BJ (cell line): ENCODE results near the gene DNLZ. TPM values are rescaled to one million over a fixed set of nuclear protein-coding genes. Genes with fewer than 3 reads are reported as not detected.

Source experiments
- CTCF ChIA-PET: fragments of 350-600 bp; formaldehyde crosslinking; extraction: SDS; loops from one replicate; lab custom pipeline; 2021; ENCODE audit warnings: antibody characterized with exemption, inconsistent platforms; lab: Yijun Ruan, JAX
- POLR2A ChIA-PET: fragments of 300-600 bp; sonication (Branson Sonifier 250); formaldehyde crosslinking; extraction: SDS; loops from one replicate; lab custom pipeline; 2021; ENCODE audit warnings: antibody characterized with exemption; lab: Charles Lee
- DNase-seq: peaks from one replicate; pipeline ENCODE4 v3.0.0-alpha.2; 2011; ENCODE audit warnings: low read depth
- H3K27me3 ChIP-seq: 2 replicates; pipeline ENCODE4 v1.6.0; 2011; ENCODE audit warnings: low read length; ENCODE audit not compliant: control insufficient read depth, insufficient read depth
- H3K36me3 ChIP-seq: 2 replicates; pipeline ENCODE4 v1.5.1; 2011; ENCODE audit warnings: low read length; ENCODE audit not compliant: control insufficient read depth, insufficient read depth
- H3K4me3 ChIP-seq: 2 replicates; pipeline ENCODE4 v1.5.1; 2011; ENCODE audit warnings: low read depth, mild to moderate bottlenecking, control low read depth, low read length
- polyA plus RNA-seq: library from polyadenylated mRNA; depleted of rRNA; stranded (reverse); fragments of >200 nt; gene quantifications from 2 replicates; pipeline ENCODE4 v1.2.3, GENCODE V29; 2011
- TF ChIP-seq, protein P1 (sequence below): IDR thresholded peaks from 2 replicates; pipeline ENCODE4 v1.5.1; 2011; ENCODE audit warnings: low read depth, mild to moderate bottlenecking, control low read depth, inconsistent platforms, low read length, moderate library complexity; ENCODE audit not compliant: insufficient read depth

DNLZ gene
- polyA plus RNA-seq, 1 experiment = 7.2 TPM

DNA sequence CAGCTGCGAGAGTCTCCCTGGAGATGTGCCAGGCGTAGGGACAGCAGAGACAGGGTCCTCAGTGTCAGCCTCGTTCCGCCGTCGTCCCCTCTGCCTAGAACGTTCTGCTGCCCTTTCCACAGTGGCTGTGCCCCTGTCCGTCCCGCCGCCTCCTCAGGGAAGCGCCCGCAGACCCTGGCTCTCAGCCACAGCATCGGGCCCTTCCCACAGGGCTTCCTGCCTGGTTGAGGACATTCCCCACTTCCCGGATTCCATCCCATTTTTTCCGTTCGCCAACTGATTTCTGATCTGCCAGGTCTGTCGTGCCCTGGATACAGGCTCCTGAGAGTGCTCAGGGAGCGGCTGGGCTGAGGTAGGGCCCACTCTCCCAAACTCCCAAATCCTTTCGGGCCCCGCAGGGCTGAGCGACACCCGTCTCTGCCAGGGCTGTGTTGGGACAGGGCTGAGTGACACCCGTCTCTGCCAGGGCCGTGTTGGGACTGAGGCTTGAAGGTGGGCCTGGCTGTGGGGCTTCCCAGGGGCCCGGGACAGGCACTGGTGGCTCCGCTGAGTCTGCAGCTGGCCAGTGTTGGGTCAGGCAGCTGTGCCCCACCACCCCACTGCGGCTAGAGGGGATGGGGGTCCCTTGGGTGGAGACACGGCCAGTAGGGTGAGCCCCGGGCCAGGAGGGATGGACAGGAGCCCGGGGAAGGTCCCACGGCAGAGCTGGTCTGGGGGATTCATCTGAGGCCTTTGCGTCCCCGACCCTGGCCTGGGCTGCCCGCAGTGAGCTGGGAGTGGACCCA is 15.9 kb downstream of the DNLZ start:
- ChIA-PET POLR2A (no interaction called here), CTCF (interaction anchor here (1.6 to 3.3 kb wide), 2 partner anchors 10 to 15 kb away, joined by 5 to 42 read pairs; partner anchors contain the start of gene DNLZ)

GRCh38 chr9:136346927-136347465 is 16.5 kb downstream of the DNLZ start:
- Histone ChIP-seq H3K36me3 (peaks cover 40% of the 10 kb centered on the region), H3K27me3 (no peaks in the 10 kb centered on the region), H3K4me3 (no peak overlapping the region)
- DNase-seq = no peak
- TF ChIP-seq, protein P1, sequence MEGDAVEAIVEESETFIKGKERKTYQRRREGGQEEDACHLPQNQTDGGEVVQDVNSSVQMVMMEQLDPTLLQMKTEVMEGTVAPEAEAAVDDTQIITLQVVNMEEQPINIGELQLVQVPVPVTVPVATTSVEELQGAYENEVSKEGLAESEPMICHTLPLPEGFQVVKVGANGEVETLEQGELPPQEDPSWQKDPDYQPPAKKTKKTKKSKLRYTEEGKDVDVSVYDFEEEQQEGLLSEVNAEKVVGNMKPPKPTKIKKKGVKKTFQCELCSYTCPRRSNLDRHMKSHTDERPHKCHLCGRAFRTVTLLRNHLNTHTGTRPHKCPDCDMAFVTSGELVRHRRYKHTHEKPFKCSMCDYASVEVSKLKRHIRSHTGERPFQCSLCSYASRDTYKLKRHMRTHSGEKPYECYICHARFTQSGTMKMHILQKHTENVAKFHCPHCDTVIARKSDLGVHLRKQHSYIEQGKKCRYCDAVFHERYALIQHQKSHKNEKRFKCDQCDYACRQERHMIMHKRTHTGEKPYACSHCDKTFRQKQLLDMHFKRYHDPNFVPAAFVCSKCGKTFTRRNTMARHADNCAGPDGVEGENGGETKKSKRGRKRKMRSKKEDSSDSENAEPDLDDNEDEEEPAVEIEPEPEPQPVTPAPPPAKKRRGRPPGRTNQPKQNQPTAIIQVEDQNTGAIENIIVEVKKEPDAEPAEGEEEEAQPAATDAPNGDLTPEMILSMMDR = no peak
- CTCF ChIA-PET = interaction anchor here (1.6 to 3.3 kb wide), 3 partner anchors 10 to 35 kb away, joined by 5 to 42 read pairs (median 24); partner anchors contain the start of gene DNLZ
- POLR2A ChIA-PET = no interaction called here

More for the DNA sequence above, 15.9 kb downstream of the DNLZ start:
- peaks cover 43% of the 10 kb centered on the region for H3K36me3 ChIP-seq
- TF ChIP-seq, protein P1 = no peak
- H3K27me3 ChIP-seq = no peaks in the 10 kb centered on the region
- H3K4me3 ChIP-seq = no peak overlapping the region
- no peak for DNase-seq

DNA sequence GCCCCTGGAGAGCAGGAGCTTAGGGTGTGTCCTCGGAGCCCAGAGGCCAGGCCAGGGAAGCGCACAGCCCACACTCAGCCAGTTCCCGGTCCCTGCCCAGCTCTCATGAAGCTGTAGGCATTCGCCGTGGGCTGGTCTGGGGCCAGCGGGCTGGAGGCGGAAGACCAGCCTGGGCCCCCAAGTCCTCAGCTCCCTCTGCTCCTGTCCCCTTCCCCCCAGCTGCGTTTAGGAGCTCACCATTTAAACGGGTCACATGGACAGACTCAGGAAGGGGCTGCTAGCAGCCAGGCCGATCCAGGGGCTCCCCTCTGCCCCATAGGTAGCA is 17.4 kb downstream of the DNLZ start:
- Histone ChIP-seq H3K36me3 (peaks cover 44% of the 10 kb centered on the region), H3K4me3 (no peak overlapping the region), H3K27me3 (no peaks in the 10 kb centered on the region)
- no peak for DNase-seq
- TF ChIP-seq, protein P1 = no peak
- ChIA-PET POLR2A (no interaction called here), CTCF (interaction anchor here (1.2 to 3.3 kb wide), 13 partner anchors 9 to 63 kb away, joined by 4 to 42 read pairs (median 7); partner anchors contain the start of genes CARD9 and DNLZ)

DNA sequence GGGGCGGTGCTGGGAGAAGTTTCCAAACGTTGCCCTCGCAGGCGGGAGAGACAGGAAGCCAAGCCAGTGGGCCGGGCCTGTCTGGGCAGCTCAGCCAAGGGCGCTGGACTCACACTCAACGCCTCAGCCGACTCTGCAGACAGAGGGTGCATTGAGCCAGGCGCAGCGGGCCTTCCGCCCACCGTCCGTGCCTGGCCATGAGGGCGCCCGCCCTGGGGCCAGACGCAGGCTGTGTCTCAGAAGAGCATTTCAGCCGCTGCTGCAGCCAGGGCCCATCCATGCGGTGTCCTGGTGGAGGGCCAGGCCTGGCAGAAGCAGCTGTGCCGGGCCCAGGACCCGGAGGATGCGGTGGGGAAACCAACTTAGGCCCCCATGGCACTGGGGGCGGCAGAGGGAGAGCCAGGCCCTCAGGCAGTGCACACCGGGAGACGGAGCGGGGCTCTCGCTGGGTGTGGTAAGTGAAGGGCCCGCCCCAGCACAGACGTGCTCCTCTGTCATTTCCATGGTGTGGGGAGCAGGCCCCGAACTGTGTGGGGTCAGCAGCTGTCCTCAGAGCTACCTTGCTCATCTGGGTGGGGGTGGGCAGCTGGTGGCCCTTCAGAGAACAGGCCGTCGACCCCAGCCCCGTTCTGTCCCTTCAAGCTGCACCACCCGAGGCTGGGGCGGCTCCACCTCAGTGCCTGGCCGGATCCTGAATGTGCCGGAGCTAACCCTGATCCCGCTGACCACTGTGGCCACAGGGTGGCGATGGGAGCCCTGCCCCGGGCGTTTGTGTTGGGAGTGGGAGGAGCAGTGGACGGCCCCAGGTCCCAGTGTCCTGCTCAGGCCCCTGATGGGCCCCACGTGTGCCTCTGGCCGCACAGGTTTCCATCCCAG is 18.0 kb downstream of the DNLZ start:
- TF ChIP-seq, protein P1 = peak; percentile 71
- no peak for DNase-seq
- H3K27me3 ChIP-seq = no peaks in the 10 kb centered on the region
- ChIA-PET CTCF (interaction anchor here (1.0 to 3.3 kb wide), 15 partner anchors 8 to 64 kb away, joined by 3 to 42 read pairs (median 7); partner anchors contain the start of genes CARD9 and DNLZ), POLR2A (no interaction called here)
- H3K36me3 ChIP-seq = peaks cover 48% of the 10 kb centered on the region
- H3K4me3 ChIP-seq = no peak overlapping the region
